Activated gamma-delta T cell treated with anti-CD3 and anti-CD28 coated beads, Interleukin-2, amount 50 U/mL, for 16 hours (primary cell): ENCODE results near the gene MAP2K2.
"Not testable (repeated sequence)": the region's sequence is repeated elsewhere in the genome, so short reads cannot be mapped to it uniquely, and the experiment has no call there.

Experiments used
- DNase-seq: peaks from one replicate; pipeline ENCODE4 v3.0.0-alpha.2; 2020; ENCODE audit warnings: low read depth

The MAP2K2 gene

GRCh38 chr19:4130744-4131438, 7.0 kb upstream of the MAP2K2 start:
- no peak for DNase-seq

GRCh38 chr19:4129050-4129449, 5.1 kb upstream of the MAP2K2 start:
- not testable (repeated sequence) for DNase-seq

GRCh38 chr19:4127322-4127721, 3.4 kb upstream of the MAP2K2 start:
- DNase-seq, result not testable (repeated sequence)

GRCh38 chr19:4124638-4125037, 716 bp upstream of the MAP2K2 start:
- no peak for DNase-seq

- DNase-seq, result no peak
These were observed 1.4 kb downstream of the MAP2K2 start for GRCh38 chr19:4122480-4122879.

GRCh38 chr19:4121815-4122214, 2.1 kb downstream of the MAP2K2 start:
- no peak for DNase-seq

GRCh38 chr19:4121273-4121612, 2.7 kb downstream of the MAP2K2 start:
- no peak for DNase-seq

- no peak for DNase-seq
These were observed 3.2 kb downstream of the MAP2K2 start for GRCh38 chr19:4120559-4121272.

- no peak for DNase-seq
These were observed 4.2 kb downstream of the MAP2K2 start for GRCh38 chr19:4119763-4120162.

- no peak for DNase-seq
These were observed 8.0 kb downstream of the MAP2K2 start for GRCh38 chr19:4115818-4116385.

- peak; percentile 41 for DNase-seq
These were observed 8.7 kb downstream of the MAP2K2 start for GRCh38 chr19:4115050-4115817.

GRCh38 chr19:4114181-4114580, 9.7 kb downstream of the MAP2K2 start:
- DNase-seq, result no peak

- no peak for DNase-seq
These were observed 10.4 kb downstream of the MAP2K2 start for GRCh38 chr19:4113398-4114088.

GRCh38 chr19:4112367-4112766, 11.6 kb downstream of the MAP2K2 start:
- no peak for DNase-seq

GRCh38 chr19:4109626-4109945, 14.3 kb downstream of the MAP2K2 start:
- DNase-seq, result no peak

- peak; percentile 65 for DNase-seq
These were observed 14.9 kb downstream of the MAP2K2 start for GRCh38 chr19:4108767-4109625.

- no peak for DNase-seq
These were observed 20.9 kb downstream of the MAP2K2 start for GRCh38 chr19:4103080-4103433.

- no peak for DNase-seq
These were observed 21.4 kb downstream of the MAP2K2 start for GRCh38 chr19:4102339-4103079.

GRCh38 chr19:4101496-4101770, 22.5 kb downstream of the MAP2K2 start:
- no peak for DNase-seq

- DNase-seq, result no peak
These were observed 23.1 kb downstream of the MAP2K2 start for GRCh38 chr19:4100647-4101495.
